RWPE1 (cell line): ENCODE measurements around the gene MBP.

Experiments used
- CTCF ChIA-PET: fragments of 350-600 bp; sonication (Branson Sonifier 250); formaldehyde crosslinking; extraction: SDS; loops from one replicate; lab custom pipeline; 2021; lab: Yijun Ruan, JAX
- POLR2A ChIA-PET: fragments of 400-600 bp; formaldehyde crosslinking; extraction: SDS; loops from one replicate; lab custom pipeline; 2020; ENCODE audit warnings: antibody characterized with exemption; ENCODE audit not compliant: low non-redundant PET; lab: Yijun Ruan, JAX
- DNase-seq: peaks from one replicate; pipeline ENCODE4 v3.0.0; 2012; ENCODE audit warnings: low spot score
- H3K27ac ChIP-seq: fragments of 450-650 bp; 2 replicates; pipeline ENCODE4 v1.5.1; 2017
- CTCF ChIP-seq: fragments of 450-650 bp; conservative IDR thresholded peaks from 2 replicates; pipeline ENCODE4 v1.5.1; 2017; ENCODE audit warnings: low read depth, mild to moderate bottlenecking

The MBP gene

GRCh38 chr18:77043541-77044280 lies 88.9 kb downstream of the MBP start:
- no peak overlapping the region for H3K27ac ChIP-seq
- POLR2A ChIA-PET, result no interaction called here

GRCh38 chr18:77042583-77042982 lies 90.0 kb downstream of the MBP start:
- POLR2A ChIA-PET, result no interaction called here

More at GRCh38 chr18:77043541-77044280, 88.9 kb downstream of the MBP start:
- CTCF ChIA-PET, result no interaction called here
- no peak for TF ChIP-seq CTCF
- no peak for DNase-seq

GRCh38 chr18:77039196-77040130 lies 93.1 kb downstream of the MBP start:
- no peak for TF ChIP-seq CTCF
- ChIA-PET POLR2A (no interaction called here), CTCF (interaction anchor here (1.1 kb wide), 1 partner anchor 56 kb away, joined by 5 read pairs; no protein-coding TSS in a partner anchor)
- peak; percentile 68 for DNase-seq
- H3K27ac ChIP-seq, result peak overlapping the region; percentile 52

More at GRCh38 chr18:77042583-77042982, 90.0 kb downstream of the MBP start:
- no peak for DNase-seq
- H3K27ac ChIP-seq, result no peak overlapping the region
- CTCF ChIA-PET, result interaction anchor here (0.7 kb wide), 1 partner anchor 1232 kb away, joined by 3 read pairs; no protein-coding TSS in a partner anchor
- no peak for TF ChIP-seq CTCF

GRCh38 chr18:77038182-77038858 lies 94.3 kb downstream of the MBP start:
- no peak for DNase-seq
- H3K27ac ChIP-seq, result no peak overlapping the region
- ChIA-PET POLR2A (no interaction called here), CTCF (interaction anchor here (1.1 kb wide), 1 partner anchor 55 kb away, joined by 5 read pairs; no protein-coding TSS in a partner anchor)
- TF ChIP-seq CTCF, result no peak

GRCh38 chr18:77037567-77037966 lies 95.0 kb downstream of the MBP start:
- no peak overlapping the region for H3K27ac ChIP-seq
- no peak for TF ChIP-seq CTCF
- ChIA-PET CTCF (no interaction called here), POLR2A (no interaction called here)
- no peak for DNase-seq
